ENCODE results near the gene UNCX.

UNCX gene

GRCh38 chr7:1244700-1245523 lies 12.2 kb downstream of the UNCX start:
- no peak for DNase-seq

GRCh38 chr7:1245524-1246050 lies 12.9 kb downstream of the UNCX start:
- DNase-seq = no peak

GRCh38 chr7:1246160-1246870 lies 13.6 kb downstream of the UNCX start:
- no peak for DNase-seq

GRCh38 chr7:1246871-1247526 lies 14.3 kb downstream of the UNCX start:
- no peak for DNase-seq

GRCh38 chr7:1247527-1248041 lies 14.9 kb downstream of the UNCX start:
- DNase-seq = no peak

- no peak for DNase-seq
Observed at GRCh38 chr7:1248143-1248915, 15.7 kb downstream of the UNCX start.

GRCh38 chr7:1248916-1249581 lies 16.4 kb downstream of the UNCX start:
- DNase-seq = no peak

GRCh38 chr7:1249731-1250130 lies 17.1 kb downstream of the UNCX start:
- DNase-seq = no peak

- DNase-seq = no peak
Observed at GRCh38 chr7:1250901-1251300, 18.2 kb downstream of the UNCX start.

GRCh38 chr7:1251796-1252539 lies 19.3 kb downstream of the UNCX start:
- no peak for DNase-seq

- DNase-seq = no peak
Observed at GRCh38 chr7:1252540-1253090, 19.9 kb downstream of the UNCX start.

GRCh38 chr7:1253681-1254181 lies 21.1 kb downstream of the UNCX start:
- no peak for DNase-seq

GRCh38 chr7:1254281-1255079 lies 21.8 kb downstream of the UNCX start:
- no peak for DNase-seq

- no peak for DNase-seq
Observed at GRCh38 chr7:1255080-1255816, 22.6 kb downstream of the UNCX start.

- no peak for DNase-seq
Observed at GRCh38 chr7:1255817-1256340, 23.2 kb downstream of the UNCX start.

GRCh38 chr7:1256621-1257020 lies 23.9 kb downstream of the UNCX start:
- no peak for DNase-seq

GRCh38 chr7:1257221-1257620 lies 24.5 kb downstream of the UNCX start:
- DNase-seq = no peak

- no peak for DNase-seq
Observed at GRCh38 chr7:1257863-1258262, 25.2 kb downstream of the UNCX start.

All from T-helper 2 cell (primary cell).